Colonic mucosa (tissue), 4 donors: Measurements from ENCODE around the gene AKAP9. TPM values are rescaled to one million over a fixed set of nuclear protein-coding genes. Genes with fewer than 3 reads are reported as not detected.

Experiments used
- DNase-seq: peaks from one replicate; pipeline ENCODE4 v3.0.0-alpha.2; 2020
- H3K27ac ChIP-seq: fragments of 200-600 bp; one replicate; pipeline ENCODE4 v1.8.0; 2021
- H3K27me3 ChIP-seq: fragments of 200-600 bp; one replicate; pipeline ENCODE4 v1.8.0; 2021
- H3K36me3 ChIP-seq: fragments of 200-600 bp; one replicate; pipeline ENCODE4 v1.8.0; 2021
- H3K4me1 ChIP-seq: fragments of 200-600 bp; one replicate; pipeline ENCODE4 v1.8.0; 2021; ENCODE audit warnings: mild to moderate bottlenecking
- H3K4me3 ChIP-seq: fragments of 200-600 bp; one replicate; pipeline ENCODE4 v1.8.0; 2021
- H3K9ac ChIP-seq, 2 donors: one replicate each; pipeline ENCODE4 v1.7.0; 2013; ENCODE audit warnings: control low read depth in 2 of 2, low read depth in 2 of 2, low read length in 2 of 2
- H3K9me3 ChIP-seq: fragments of 200-600 bp; one replicate; pipeline ENCODE4 v1.8.0; 2021
- intact Hi-C: fragments of 100-400 bp; cut with DNase I; formaldehyde crosslinking; loops from one replicate; pipeline ENCODE4 v1.14.1; 2022
- total RNA-seq, 2 donors: library from RNA; stranded (reverse); fragmentation: NEBNext Ultra II Directional in 1 of 2; extraction: Animal tissue kit (Norgen Biotek cat#: 25700) in 1 of 2; gene quantifications; one replicate each; pipeline ENCODE4 v1.2.1, GENCODE V29; 2021
- TF ChIP-seq, protein P1 (sequence below): fragments of 200-600 bp; IDR thresholded peaks from one replicate; pipeline ENCODE4 v1.8.0; 2022; ENCODE audit warnings: antibody characterized with exemption, mild to moderate bottlenecking
- donor health status: healthy.
- donor health status: DM: no; HTN: no; CAD: no.
- donor health status: DM: no; HTN: no; CAD: no.

AKAP9 gene
- total RNA-seq, 2 donors from 2014 or later: 97.7 to 140 TPM

DNA sequence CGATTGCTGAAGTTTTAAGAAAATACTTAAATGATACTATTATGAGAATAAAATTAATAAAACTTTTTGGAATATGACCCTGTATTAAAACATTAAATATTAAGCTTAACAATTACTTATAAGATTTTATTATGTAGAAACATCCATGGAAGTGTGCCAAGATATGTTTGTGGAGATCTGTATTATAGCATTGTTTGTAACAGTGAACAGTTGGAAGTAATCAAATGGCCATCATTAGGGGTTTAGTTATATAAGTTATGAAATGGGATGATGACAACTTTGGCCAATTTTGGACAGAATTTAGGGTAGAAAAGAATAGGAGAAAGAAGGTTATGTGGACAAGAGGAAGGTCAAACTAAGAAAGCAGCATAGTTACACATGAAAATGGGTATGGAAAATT lies 88.0 kb downstream of the AKAP9 start:
- peaks cover 4% of the 10 kb centered on the region for H3K36me3 ChIP-seq
- H3K9me3 ChIP-seq: no peaks in the 10 kb centered on the region
- no peak for DNase-seq
- TF ChIP-seq, protein P1, sequence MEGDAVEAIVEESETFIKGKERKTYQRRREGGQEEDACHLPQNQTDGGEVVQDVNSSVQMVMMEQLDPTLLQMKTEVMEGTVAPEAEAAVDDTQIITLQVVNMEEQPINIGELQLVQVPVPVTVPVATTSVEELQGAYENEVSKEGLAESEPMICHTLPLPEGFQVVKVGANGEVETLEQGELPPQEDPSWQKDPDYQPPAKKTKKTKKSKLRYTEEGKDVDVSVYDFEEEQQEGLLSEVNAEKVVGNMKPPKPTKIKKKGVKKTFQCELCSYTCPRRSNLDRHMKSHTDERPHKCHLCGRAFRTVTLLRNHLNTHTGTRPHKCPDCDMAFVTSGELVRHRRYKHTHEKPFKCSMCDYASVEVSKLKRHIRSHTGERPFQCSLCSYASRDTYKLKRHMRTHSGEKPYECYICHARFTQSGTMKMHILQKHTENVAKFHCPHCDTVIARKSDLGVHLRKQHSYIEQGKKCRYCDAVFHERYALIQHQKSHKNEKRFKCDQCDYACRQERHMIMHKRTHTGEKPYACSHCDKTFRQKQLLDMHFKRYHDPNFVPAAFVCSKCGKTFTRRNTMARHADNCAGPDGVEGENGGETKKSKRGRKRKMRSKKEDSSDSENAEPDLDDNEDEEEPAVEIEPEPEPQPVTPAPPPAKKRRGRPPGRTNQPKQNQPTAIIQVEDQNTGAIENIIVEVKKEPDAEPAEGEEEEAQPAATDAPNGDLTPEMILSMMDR: no peak
- H3K9ac ChIP-seq: no peak overlapping the region
- H3K4me3 ChIP-seq: no peak overlapping the region
- no peaks in the 10 kb centered on the region for H3K27me3 ChIP-seq
- no peak overlapping the region for H3K27ac ChIP-seq
- intact Hi-C loops: no loop called here
- no peaks in the 10 kb centered on the region for H3K4me1 ChIP-seq

DNA sequence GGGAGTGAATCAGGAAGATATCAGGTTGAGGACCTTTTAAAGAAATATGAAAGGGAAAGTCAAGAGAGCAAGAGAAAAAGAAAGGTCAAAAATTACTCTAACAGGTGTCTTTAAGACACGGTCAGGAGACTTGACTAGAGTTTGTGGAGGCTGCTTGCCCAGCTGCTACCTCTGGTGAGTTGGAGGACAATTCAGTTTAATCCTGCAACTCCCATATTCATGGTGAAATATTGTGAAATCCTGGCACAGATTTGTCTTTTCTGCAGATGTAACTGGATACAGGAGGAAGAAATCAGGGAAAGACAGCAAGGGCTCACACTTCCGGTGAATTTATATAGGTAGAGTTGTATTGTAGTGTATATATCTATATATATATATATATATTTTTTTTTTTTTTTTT lies 93.5 kb downstream of the AKAP9 start:
- no peaks in the 10 kb centered on the region for H3K36me3 ChIP-seq
- TF ChIP-seq, protein P1: no peak
- intact Hi-C loops: no loop called here

GRCh38 chr7:92035576-92035975 lies 94.9 kb downstream of the AKAP9 start:
- no peaks in the 10 kb centered on the region for H3K36me3 ChIP-seq
- H3K4me1 ChIP-seq: no peaks in the 10 kb centered on the region
- DNase-seq: no peak
- intact Hi-C loops: no loop called here
- no peak overlapping the region for H3K27ac ChIP-seq
- no peak overlapping the region for H3K9ac ChIP-seq
- no peak overlapping the region for H3K4me3 ChIP-seq
- TF ChIP-seq, protein P1: no peak
- no peaks in the 10 kb centered on the region for H3K9me3 ChIP-seq
- no peaks in the 10 kb centered on the region for H3K27me3 ChIP-seq

More for the DNA sequence above, 93.5 kb downstream of the AKAP9 start:
- Histone ChIP-seq H3K27me3 (no peaks in the 10 kb centered on the region), H3K9me3 (no peaks in the 10 kb centered on the region), H3K9ac (no peak overlapping the region), H3K4me3 (no peak overlapping the region), H3K4me1 (no peaks in the 10 kb centered on the region), H3K27ac (no peak overlapping the region)
- no peak for DNase-seq

- Histone ChIP-seq H3K27me3 (no peaks in the 10 kb centered on the region), H3K27ac (no peak overlapping the region), H3K4me3 (no peak overlapping the region), H3K36me3 (no peaks in the 10 kb centered on the region), H3K9me3 (no peaks in the 10 kb centered on the region), H3K9ac (no peak overlapping the region), H3K4me1 (no peaks in the 10 kb centered on the region)
- TF ChIP-seq, protein P1: no peak
- DNase-seq: no peak
- intact Hi-C loops: no loop called here
These were observed 99.2 kb downstream of the AKAP9 start for GRCh38 chr7:92039900-92040299.

DNA sequence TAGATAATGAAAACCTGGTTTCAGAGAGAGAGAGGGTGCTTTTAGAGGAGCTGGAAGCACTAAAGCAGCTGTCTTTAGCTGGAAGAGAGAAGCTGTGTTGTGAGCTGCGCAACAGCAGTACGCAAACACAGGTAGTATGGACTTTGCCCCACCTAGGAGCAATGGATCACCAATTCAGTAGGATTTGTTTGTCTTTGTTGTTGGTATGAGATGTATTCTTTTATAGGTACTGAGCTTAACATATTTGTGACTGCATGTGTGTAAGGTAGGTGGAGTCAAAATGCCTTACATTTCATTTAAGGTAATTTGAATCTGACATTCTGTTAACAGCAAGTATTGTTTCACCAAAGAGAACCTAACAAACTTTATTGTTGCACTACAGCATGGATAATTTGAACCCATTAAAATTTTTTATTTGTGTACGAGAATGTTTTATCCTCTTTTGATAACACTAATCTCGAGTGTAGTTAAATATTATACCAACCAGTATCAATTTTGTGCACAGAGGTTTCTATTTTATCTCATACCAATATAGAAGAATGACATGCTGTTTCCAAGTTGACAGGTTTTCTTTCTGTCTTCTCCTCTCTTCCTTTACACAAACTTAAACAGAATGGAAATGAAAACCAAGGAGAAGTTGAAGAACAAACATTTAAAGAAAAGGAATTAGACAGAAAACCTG lies 101.5 kb downstream of the AKAP9 start:
- Histone ChIP-seq H3K27me3 (no peaks in the 10 kb centered on the region), H3K4me3 (no peak overlapping the region), H3K9me3 (no peaks in the 10 kb centered on the region), H3K4me1 (no peaks in the 10 kb centered on the region), H3K27ac (peak overlapping the region; percentile 58), H3K9ac (peak overlapping the region in 1 of 2 donors; percentile 29), H3K36me3 (no peaks in the 10 kb centered on the region)
- intact Hi-C loops: no loop called here
- peak; percentile 82 for DNase-seq
- TF ChIP-seq, protein P1: no peak
